GM21825 (cell line): ENCODE data around the gene C1orf74.

Experiments
- ATAC-seq: cut with Tn5 transposase; IDR thresholded peaks from one replicate; pipeline ENCODE4 v1.9.1; 2021; ENCODE audit warnings: mild to moderate bottlenecking, moderate library complexity; ENCODE audit not compliant: unreplicated experiment

C1orf74 gene

DNA sequence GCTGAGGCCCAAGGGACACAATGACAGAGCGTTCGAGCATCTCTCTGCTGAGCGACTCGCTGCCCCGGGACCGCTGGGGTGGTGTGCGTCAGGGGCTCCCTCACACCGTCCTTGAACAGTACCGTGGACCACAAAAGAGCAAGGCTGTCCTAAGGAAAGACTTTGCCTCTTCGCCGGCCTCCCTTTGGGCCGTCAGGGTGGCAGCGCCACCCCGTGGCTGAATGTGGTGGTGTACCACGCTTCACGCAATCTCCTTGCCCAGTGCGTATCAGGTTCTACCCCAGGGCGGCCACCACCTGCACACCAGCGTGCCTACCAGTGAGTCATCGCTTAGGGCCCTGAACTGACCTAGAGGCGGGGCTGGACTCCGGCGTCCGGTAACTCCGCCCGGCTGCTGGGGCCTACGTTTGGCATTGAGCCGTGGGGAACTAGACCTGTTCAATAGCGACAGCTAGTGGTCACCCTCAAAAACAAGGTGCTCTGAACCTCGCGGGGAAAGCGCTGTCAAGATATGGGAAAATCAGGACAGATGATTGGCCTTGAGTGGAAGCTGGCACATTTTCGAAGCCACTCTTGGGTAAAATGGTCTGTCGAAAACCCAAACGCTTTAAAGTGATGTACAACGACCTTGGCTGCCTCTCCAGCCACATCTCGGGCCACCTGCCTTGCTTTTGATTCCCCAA is 36.6 kb downstream of the C1orf74 start:
- ATAC-seq: peak; percentile 84

DNA sequence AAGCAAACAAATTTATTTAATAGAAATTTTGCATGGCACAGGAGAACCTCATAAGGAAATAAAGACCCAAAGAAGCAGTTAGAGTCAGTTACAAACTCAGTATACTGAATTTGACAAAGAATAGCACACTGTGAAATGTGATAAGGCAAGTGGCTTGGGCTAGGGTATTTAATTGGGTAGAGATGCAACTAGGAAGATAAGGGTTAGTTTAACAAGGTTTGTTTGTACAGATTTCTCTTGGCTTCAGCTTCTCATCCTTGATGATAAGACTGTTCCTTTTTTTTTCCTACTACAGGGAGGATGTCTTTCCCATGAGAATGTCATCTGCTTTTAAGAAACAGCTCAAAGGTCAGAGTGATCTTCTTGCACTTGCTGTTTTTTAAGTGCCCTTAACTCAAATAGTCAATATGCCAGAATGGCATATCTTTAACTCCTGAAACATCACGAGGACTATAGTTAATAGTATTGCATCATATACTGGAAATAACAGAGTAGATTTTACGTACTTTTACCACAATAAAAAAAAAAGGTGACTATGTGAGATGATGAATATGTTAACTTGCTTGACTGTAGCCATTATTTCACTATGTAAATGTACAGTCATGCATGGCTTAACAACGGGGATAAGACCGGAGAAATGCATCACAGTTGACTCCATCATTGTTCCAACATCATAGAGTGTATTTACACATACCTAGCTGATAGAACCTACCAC is 37.8 kb downstream of the C1orf74 start:
- ATAC-seq: no peak

- ATAC-seq: no peak
Measured at GRCh38 chr1:209743145-209743482, 41.2 kb downstream of the C1orf74 start.

GRCh38 chr1:209742409-209743144 is 41.8 kb downstream of the C1orf74 start:
- no peak for ATAC-seq

DNA sequence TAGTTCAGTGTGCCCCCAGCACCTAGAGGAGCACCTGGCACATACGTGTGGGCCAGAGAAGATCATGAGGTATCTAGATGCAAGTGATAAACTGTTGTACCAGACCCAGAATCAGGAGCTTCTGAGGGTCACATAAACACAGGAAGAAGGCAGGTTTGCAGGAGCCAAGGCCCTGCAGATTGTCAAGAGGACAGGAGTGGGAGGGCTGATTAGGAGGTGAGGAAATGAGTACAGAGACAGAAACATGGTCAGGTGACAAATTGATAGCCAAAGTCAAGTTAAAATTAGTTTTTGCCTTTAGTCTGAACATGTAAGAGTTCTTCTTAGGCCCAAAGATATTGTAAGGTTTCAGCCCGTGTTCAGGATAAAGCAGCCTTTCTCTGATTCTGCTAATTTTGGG is 42.5 kb downstream of the C1orf74 start:
- ATAC-seq: no peak

DNA sequence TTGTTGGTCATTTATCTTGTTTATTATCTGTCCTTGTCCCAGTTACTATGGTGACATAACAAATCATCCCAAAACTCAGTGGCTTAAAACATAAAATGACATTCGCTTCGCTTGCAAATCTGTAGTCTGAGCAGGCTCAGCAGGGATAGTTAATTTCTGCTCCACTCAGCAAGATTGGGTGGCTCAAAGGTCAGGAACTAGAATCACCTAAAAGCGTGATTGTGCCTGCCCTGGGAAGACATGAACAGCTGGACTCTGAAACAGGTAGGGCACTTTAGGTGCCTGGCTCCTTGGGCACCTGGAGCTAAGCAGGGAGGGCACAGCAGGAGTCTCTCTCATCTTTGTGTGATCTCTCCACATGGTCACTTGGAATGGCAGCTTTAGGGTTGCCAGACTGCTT is 43.2 kb downstream of the C1orf74 start:
- no peak for ATAC-seq

GRCh38 chr1:209738270-209738669 is 46.1 kb downstream of the C1orf74 start:
- ATAC-seq: no peak

DNA sequence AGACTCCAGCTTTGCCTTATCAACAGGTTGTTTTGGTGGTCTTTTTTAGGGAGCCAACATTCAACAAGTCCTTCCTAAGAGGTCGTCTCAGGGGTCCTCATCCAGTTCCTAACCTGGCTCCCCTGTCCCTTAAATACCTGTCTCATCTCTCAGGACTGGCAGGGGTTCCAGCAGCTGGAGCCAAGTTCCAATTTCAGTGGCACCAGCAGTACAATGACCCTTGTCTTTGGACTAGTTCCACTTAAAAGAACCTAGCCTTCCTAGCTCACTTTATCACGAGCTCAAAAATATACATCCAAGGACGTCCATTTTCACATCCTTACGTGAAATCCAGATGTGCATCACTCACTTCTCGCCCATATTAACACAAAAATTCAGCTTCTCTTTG is 47.2 kb downstream of the C1orf74 start:
- no peak for ATAC-seq

GRCh38 chr1:209736490-209737117 is 47.8 kb downstream of the C1orf74 start:
- no peak for ATAC-seq

DNA sequence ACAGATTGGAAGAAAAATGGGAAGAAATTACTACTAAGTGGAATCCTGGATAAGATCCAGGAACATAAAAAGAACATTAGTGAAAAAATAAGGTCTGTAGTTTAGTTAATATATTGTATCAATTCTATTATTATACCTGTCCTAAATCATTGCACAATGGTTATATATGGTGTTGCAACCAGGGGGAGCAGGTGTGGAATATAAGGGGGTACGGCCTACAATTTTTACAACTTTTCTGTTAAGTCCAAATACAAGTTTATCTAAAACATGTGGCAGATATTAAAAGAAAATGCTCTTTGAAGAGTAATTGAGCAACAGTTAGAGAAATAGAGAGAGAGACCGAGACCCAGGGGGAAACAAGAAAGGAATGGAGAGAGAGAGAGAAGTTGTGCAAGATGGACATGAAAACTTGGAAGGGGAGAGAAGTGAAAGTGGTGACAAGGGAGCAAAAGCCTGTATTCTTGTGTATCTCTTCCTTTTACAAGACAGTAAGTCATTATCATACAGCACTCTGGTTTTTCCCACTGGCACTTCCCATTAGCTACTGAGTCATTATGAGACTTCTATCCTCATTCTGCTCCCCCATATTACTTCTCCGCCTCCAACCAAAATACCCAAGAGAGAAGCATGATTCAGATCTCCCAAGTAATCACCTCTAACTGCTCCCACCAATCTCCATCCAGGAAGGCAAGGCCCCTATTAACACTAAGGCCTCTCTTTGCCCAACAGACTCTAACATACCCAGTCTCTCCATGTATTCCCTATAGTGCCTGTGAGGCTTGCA is 50.8 kb downstream of the C1orf74 start:
- ATAC-seq: no peak

DNA sequence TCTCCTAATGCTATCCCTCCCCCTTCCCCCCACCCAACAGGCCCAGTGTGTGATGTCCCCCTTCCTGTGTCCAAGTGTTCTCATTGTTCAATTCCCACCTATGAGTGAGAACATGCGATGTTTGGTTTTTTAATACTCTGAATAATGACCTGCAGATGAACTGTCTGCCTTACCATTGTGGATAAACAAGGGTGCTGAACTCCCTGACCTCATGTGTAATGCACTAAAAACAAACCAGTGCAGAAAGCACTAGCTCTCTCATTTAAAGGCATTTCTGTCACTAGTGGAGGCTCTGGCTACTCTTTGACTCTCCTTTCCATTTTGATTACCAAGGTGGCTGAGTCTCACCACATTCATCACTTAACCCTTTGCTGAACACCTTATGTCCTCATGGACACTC is 51.6 kb downstream of the C1orf74 start:
- no peak for ATAC-seq

GRCh38 chr1:209729436-209729835 is 54.9 kb downstream of the C1orf74 start:
- ATAC-seq: no peak
